Panc1 (cell line): Measurements from ENCODE around the gene ADAMTS14. TPM values are rescaled to one million over a fixed set of nuclear protein-coding genes. Genes with fewer than 3 reads are reported as not detected.

Experiments used
- ATAC-seq: fragments of 200-7000 bp; cut with Tn5 transposase; 2 replicates; pipeline ENCODE4 v1.9.1; 2020; ENCODE audit warnings: mild to moderate bottlenecking, moderate library complexity
- BruUV-seq: library from RNA; stranded (reverse); fragments of 400-500 nt; replicated peaks from 2 replicates; lab custom pipeline; 2021; lab: Mats Ljungman, UMichigan
- CTCF ChIA-PET: fragments of 300-600 bp; sonication (Branson Sonifier 250); formaldehyde crosslinking; loops from one replicate; lab custom pipeline; 2022; ENCODE audit warnings: antibody characterized with exemption; lab: Charles Lee
- POLR2A ChIA-PET: fragments of 300-600 bp; sonication (Branson Sonifier 250); formaldehyde crosslinking; loops from one replicate; lab custom pipeline; 2022; ENCODE audit warnings: antibody characterized with exemption; lab: Charles Lee
- DNase-seq: peaks from one replicate; pipeline ENCODE4 v3.0.0-alpha.2; 2010; ENCODE audit warnings: low read depth, low spot score
- H3K27ac ChIP-seq: 2 replicates; pipeline ENCODE4 v1.5.1; 2011; ENCODE audit warnings: mild to moderate bottlenecking, low read length, inconsistent platforms
- H3K27me3 ChIP-seq: fragments of 200-500 bp; sonication (Bioruptor generic); 2 replicates; pipeline ENCODE4 v1.6.0; 2014; ENCODE audit warnings: low read length, inconsistent platforms; ENCODE audit not compliant: control insufficient read depth, insufficient read depth
- H3K36me3 ChIP-seq: fragments of 200-500 bp; sonication (Bioruptor generic); 2 replicates; pipeline ENCODE4 v1.5.1; 2014; ENCODE audit warnings: inconsistent platforms, mild to moderate bottlenecking, low read length, moderate library complexity; ENCODE audit not compliant: control insufficient read depth, insufficient read depth
- H3K4me1 ChIP-seq: 2 replicates; pipeline ENCODE4 v1.5.1; 2011; ENCODE audit warnings: inconsistent platforms, mild to moderate bottlenecking, low read length, moderate library complexity; ENCODE audit not compliant: control insufficient read depth, insufficient read depth
- H3K4me3 ChIP-seq, 2 experiments: 2 replicates each; pipeline ENCODE4 v1.5.1; 2011 to 2012; ENCODE audit warnings: low read depth in 2 of 2, low read length in 2 of 2, mild to moderate bottlenecking in 2 of 2, inconsistent platforms in 1 of 2, moderate library complexity in 1 of 2
- H3K9me3 ChIP-seq: fragments of 200-500 bp; sonication (Bioruptor generic); 2 replicates; pipeline ENCODE4 v1.5.1; 2014; ENCODE audit warnings: low read depth, mild to moderate bottlenecking, inconsistent platforms, low read length, moderate library complexity; ENCODE audit not compliant: control insufficient read depth, insufficient read depth
- CTCF ChIP-seq: fragments of 450-650 bp; IDR thresholded peaks from 2 replicates; pipeline ENCODE4 v1.5.1; 2017; ENCODE audit warnings: mild to moderate bottlenecking
- POLR2AphosphoS5 ChIP-seq: IDR thresholded peaks from 2 replicates; pipeline ENCODE4 v1.6.1; 2012; ENCODE audit warnings: mild to moderate bottlenecking, low read depth, low read length, moderate library complexity
- SIN3A ChIP-seq: IDR thresholded peaks from 2 replicates; pipeline ENCODE4 v1.6.1; 2012; ENCODE audit warnings: low read depth, mild to moderate bottlenecking, low read length, moderate library complexity, borderline replicate concordance; ENCODE audit not compliant: insufficient read depth
- TCF7L2 ChIP-seq: IDR thresholded peaks from 2 replicates; pipeline ENCODE4 v1.6.1; 2011; ENCODE audit warnings: mild to moderate bottlenecking, low read depth, low read length, inconsistent platforms
- in situ Hi-C: cut with HindIII; loops from 2 replicates; pipeline ENCODE4 v1.10.0; 2016; ENCODE audit warnings: low sequenced_read_pairs, low pct_unique_long_range_greater_than_20kb
- intact Hi-C: fragments of 100-400 bp; cut with micrococcal nuclease; formaldehyde crosslinking; loops from one replicate; pipeline ENCODE4 v1.10.0; 2022; ENCODE audit not compliant: unreplicated experiment
- total RNA-seq: library from RNA; stranded (reverse); gene quantifications from one replicate; pipeline ENCODE4 v1.2.1, GENCODE V29; 2021; ENCODE audit not compliant: unreplicated experiment
- TF ChIP-seq, protein P1 (sequence below), 2 experiments: IDR thresholded peaks; 2 replicates each; pipeline ENCODE4 v1.6.1; 2011 to 2012; ENCODE audit warnings: low read depth in 2 of 2, control low read depth in 1 of 2, low read length in 1 of 2, mild to moderate bottlenecking in 1 of 2, moderate library complexity in 1 of 2; ENCODE audit not compliant: insufficient read depth in 1 of 2

The ADAMTS14 gene
- total RNA-seq, 1 experiment from 2014 or later, result 0.67 TPM

GRCh38 chr10:70756700-70757360 is 84.5 kb downstream of the ADAMTS14 start:
- ATAC-seq, result no peak
- no TSS peak for BruUV-seq
- intact Hi-C loops, result loop anchor here (5.0 to 10.0 kb wide), 2 partner anchors 132 to 295 kb away; no protein-coding TSS in a partner anchor
- Histone ChIP-seq H3K27me3 (no peaks in the 10 kb centered on the region), H3K27ac (no peak overlapping the region), H3K4me3 (no peak overlapping the region), H3K4me1 (no peaks in the 10 kb centered on the region), H3K9me3 (no peaks in the 10 kb centered on the region), H3K36me3 (no peaks in the 10 kb centered on the region)
- no peak for TF ChIP-seq TCF7L2
- TF ChIP-seq, protein P1, sequence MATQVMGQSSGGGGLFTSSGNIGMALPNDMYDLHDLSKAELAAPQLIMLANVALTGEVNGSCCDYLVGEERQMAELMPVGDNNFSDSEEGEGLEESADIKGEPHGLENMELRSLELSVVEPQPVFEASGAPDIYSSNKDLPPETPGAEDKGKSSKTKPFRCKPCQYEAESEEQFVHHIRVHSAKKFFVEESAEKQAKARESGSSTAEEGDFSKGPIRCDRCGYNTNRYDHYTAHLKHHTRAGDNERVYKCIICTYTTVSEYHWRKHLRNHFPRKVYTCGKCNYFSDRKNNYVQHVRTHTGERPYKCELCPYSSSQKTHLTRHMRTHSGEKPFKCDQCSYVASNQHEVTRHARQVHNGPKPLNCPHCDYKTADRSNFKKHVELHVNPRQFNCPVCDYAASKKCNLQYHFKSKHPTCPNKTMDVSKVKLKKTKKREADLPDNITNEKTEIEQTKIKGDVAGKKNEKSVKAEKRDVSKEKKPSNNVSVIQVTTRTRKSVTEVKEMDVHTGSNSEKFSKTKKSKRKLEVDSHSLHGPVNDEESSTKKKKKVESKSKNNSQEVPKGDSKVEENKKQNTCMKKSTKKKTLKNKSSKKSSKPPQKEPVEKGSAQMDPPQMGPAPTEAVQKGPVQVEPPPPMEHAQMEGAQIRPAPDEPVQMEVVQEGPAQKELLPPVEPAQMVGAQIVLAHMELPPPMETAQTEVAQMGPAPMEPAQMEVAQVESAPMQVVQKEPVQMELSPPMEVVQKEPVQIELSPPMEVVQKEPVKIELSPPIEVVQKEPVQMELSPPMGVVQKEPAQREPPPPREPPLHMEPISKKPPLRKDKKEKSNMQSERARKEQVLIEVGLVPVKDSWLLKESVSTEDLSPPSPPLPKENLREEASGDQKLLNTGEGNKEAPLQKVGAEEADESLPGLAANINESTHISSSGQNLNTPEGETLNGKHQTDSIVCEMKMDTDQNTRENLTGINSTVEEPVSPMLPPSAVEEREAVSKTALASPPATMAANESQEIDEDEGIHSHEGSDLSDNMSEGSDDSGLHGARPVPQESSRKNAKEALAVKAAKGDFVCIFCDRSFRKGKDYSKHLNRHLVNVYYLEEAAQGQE (IDR thresholded peaks at IDR 0.05; ENCODE audit: insufficient read depth in 1 of 2, low read depth in 2 of 2, low read length in 1 of 2), result no peak
- no peak for TF ChIP-seq POLR2AphosphoS5
- no peak for TF ChIP-seq SIN3A
- TF ChIP-seq CTCF, result no peak
- POLR2A ChIA-PET, result no interaction called here
- DNase-seq, result no peak
- in situ Hi-C loops, result no loop called here
- CTCF ChIA-PET, result interaction anchor here (1.3 kb wide), 1 partner anchor 18 kb away, joined by 4 read pairs; no protein-coding TSS in a partner anchor

GRCh38 chr10:70757856-70758255 is 85.5 kb downstream of the ADAMTS14 start:
- H3K4me3 ChIP-seq, result no peak overlapping the region
- no peaks in the 10 kb centered on the region for H3K4me1 ChIP-seq
- POLR2A ChIA-PET, result interaction anchor here (0.5 kb wide), 1 partner anchor 273 kb away, joined by 3 read pairs; no protein-coding TSS in a partner anchor

More at GRCh38 chr10:70757856-70758255, 85.5 kb downstream of the ADAMTS14 start:
- in situ Hi-C loops, result no loop called here
- CTCF ChIA-PET, result interaction anchor here (1.3 kb wide), 1 partner anchor 19 kb away, joined by 4 read pairs; no protein-coding TSS in a partner anchor
- BruUV-seq, result no TSS peak
- TF ChIP-seq, protein P1 (IDR thresholded peaks at IDR 0.05; ENCODE audit: insufficient read depth in 1 of 2, low read depth in 2 of 2, low read length in 1 of 2), result no peak
- TF ChIP-seq SIN3A, result no peak
- no peak for TF ChIP-seq POLR2AphosphoS5
- TF ChIP-seq CTCF, result no peak
- no peak for TF ChIP-seq TCF7L2
- Histone ChIP-seq H3K27ac (no peak overlapping the region), H3K9me3 (no peaks in the 10 kb centered on the region), H3K36me3 (no peaks in the 10 kb centered on the region), H3K27me3 (no peaks in the 10 kb centered on the region)
- intact Hi-C loops, result loop anchor here (2.0 to 10.0 kb wide), 3 partner anchors 133 to 296 kb away; no protein-coding TSS in a partner anchor
- DNase-seq (no peak), ATAC-seq (no peak)
